AG04449 (cell line): ENCODE measurements around the gene MVB12A.

ENCODE experiments used
- CTCF ChIA-PET: fragments of 350-600 bp; formaldehyde crosslinking; extraction: SDS; loops from one replicate; lab custom pipeline; 2021; ENCODE audit warnings: antibody characterized with exemption; lab: Yijun Ruan, JAX
- POLR2A ChIA-PET: fragments of 400-600, 350-600 bp; formaldehyde crosslinking; extraction: SDS; loops from one replicate; lab custom pipeline; 2020; ENCODE audit warnings: antibody characterized with exemption, inconsistent platforms; lab: Yijun Ruan, JAX
- DNase-seq: peaks from one replicate; pipeline ENCODE4 v3.0.0-alpha.2; 2010; ENCODE audit warnings: low read depth, low spot score
- H3K4me3 ChIP-seq: 2 replicates; pipeline ENCODE4 v1.5.1; 2011; ENCODE audit warnings: low read depth, mild to moderate bottlenecking, control low read depth, low read length
- TF ChIP-seq, protein P1 (sequence below): IDR thresholded peaks from one replicate; pipeline ENCODE4 v1.5.1; 2011; ENCODE audit warnings: mild to moderate bottlenecking, moderate library complexity, low read length, control low read depth, inconsistent platforms; ENCODE audit not compliant: insufficient read depth; ENCODE audit errors: missing control alignments

The MVB12A gene

DNA sequence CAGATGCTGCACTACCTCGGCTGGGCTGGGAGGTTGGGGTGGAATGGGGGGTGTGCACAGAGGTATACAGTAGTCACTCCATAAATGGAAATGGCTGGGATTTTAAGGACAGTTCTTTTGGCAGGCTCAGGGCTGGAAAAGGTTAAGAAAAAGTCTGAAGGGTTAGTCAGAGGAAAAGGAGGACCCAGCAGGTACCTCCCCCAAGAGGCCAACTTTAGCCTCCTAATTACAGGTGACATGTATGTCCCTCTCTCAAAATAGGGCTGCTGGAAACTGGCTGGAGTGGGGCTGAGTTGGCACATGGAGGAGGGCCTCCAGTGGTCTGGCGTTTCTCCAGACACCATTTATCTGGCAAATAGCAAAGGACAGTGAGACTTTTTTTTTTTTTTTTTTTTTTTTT lies 26.8 kb upstream of the MVB12A start:
- no peak for DNase-seq
- H3K4me3 ChIP-seq, result no peak overlapping the region
- ChIA-PET POLR2A (no interaction called here), CTCF (interaction anchor here (0.7 to 9.7 kb wide), 5 partner anchors 12 to 300 kb away, joined by 3 to 103 read pairs (median 6); partner anchors contain the start of gene BST2)
- TF ChIP-seq, protein P1, sequence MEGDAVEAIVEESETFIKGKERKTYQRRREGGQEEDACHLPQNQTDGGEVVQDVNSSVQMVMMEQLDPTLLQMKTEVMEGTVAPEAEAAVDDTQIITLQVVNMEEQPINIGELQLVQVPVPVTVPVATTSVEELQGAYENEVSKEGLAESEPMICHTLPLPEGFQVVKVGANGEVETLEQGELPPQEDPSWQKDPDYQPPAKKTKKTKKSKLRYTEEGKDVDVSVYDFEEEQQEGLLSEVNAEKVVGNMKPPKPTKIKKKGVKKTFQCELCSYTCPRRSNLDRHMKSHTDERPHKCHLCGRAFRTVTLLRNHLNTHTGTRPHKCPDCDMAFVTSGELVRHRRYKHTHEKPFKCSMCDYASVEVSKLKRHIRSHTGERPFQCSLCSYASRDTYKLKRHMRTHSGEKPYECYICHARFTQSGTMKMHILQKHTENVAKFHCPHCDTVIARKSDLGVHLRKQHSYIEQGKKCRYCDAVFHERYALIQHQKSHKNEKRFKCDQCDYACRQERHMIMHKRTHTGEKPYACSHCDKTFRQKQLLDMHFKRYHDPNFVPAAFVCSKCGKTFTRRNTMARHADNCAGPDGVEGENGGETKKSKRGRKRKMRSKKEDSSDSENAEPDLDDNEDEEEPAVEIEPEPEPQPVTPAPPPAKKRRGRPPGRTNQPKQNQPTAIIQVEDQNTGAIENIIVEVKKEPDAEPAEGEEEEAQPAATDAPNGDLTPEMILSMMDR, result no peak

DNA sequence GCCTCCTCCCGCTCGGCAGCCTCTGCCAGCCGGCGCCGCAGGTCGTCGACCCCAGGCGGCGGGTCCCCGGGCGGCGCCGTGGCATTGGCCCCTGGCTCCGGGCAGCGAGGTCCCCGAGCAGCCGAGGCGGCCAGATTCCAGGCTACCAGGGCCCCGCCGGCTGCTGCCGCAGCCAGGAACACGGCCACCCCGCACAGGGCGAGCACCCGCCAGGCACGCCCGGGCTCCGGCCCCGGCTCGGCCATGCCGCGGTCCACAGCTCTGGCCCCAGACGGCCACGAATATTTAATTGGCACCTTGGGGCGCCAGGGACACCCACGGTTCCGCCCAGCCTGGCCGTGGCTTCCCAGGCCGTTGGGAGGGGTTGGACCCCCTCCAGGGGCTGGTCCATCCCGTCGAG lies 25.9 kb upstream of the MVB12A start, which contains the start of gene CCDC194:
TSS of gene CCDC194 (minus strand) at position 283 of the 400 bp plus-strand sequence. CDS start at position 245, 38 bp downstream.
- ChIA-PET POLR2A (no interaction called here), CTCF (interaction anchor here (0.7 to 2.8 kb wide), 11 partner anchors 10 to 461 kb away, joined by 3 to 12 read pairs (median 4); partner anchors contain the start of gene BST2)
- TF ChIP-seq, protein P1, result no peak
- no peak for DNase-seq
- H3K4me3 ChIP-seq, result no peak within 1 kb of the TSS

DNA sequence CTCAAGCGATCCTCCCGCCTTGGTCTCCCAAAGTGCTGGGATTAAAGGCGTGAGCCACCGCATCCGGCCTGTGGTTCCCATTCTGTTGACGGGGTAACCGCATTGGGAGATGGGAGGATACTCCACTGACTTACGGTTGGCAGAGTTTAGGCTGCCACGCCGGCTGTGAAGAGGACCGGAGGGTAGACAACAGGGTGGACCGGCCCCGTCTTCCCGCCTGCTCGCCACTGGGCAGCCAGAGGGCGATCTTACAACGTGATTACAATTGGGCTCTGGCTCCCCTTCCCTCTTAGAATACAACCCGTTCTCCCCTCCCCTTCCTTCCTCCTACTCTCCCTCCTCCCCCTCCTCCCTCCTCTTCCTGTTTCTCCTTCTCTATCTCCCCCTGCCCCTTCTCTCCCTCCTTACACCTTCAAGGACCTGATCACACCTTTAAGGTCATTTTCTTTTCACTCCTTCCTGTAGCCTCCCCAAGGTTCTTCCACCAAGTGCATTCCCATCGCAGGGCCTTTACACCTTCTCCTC lies 24.9 kb upstream of the MVB12A start:
- POLR2A ChIA-PET, result no interaction called here
- no peak for DNase-seq
- no peak overlapping the region for H3K4me3 ChIP-seq
- CTCF ChIA-PET, result interaction anchor here (0.7 to 2.8 kb wide), 7 partner anchors 8 to 460 kb away, joined by 3 to 12 read pairs (median 7); no protein-coding TSS in a partner anchor
- TF ChIP-seq, protein P1, result peak; percentile 68

DNA sequence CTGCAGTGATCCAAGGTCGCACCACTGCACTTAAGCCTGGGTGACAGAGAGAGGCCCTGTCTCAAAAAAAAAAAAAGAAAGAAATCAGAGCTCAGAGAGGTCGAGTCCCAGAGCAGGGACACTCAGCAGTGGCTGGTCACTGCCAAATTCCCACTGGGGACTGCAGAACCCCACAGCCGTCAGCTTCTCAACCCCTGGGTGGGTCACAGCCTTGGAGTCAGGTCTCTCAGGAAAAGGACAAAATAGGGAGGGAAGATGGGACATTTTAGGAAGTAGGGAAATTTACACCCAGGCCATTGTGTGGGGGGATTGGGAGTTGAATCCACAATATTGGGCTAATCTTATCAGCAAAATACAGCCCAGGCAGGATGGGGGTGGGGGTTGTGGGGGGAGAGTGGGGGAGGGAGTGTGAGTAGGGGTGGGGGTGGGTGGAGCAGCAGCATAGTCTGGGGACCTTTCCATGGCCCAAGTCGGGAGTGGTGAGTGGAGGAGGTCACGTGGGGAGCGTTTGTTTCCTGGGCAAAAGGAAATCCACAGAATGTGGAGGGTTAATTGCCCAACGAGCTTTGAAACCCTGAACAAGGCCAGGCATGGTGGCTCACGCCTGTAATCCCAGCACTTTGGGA lies 20.8 kb upstream of the MVB12A start:
- ChIA-PET CTCF (interaction anchor here (0.8 to 3.4 kb wide), 6 partner anchors 10 to 55 kb away, joined by 3 to 19 read pairs (median 3); partner anchors contain the start of gene PLVAP), POLR2A (no interaction called here)
- no peak for DNase-seq
- H3K4me3 ChIP-seq, result no peak overlapping the region
- TF ChIP-seq, protein P1, result no peak

DNA sequence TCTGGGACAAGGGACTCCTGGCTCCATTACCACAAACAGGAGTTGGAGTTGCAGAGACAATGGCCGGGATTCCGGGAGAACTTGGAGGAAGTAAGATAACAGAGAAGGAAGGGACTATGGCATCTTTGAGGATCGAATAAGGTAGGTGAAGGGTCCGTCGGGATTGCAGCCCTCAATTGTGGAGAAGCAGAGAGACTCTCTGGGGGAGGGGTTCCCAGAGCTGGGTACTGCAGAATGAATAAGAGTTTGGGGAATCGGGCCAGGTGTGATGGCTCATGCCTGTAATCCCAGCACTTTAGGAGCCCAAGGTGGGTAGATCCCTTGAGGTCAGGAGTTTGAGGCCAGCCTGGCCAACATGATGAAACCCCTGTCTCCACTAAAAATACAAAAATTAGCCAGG lies 18.2 kb upstream of the MVB12A start:
- POLR2A ChIA-PET, result no interaction called here
- no peak for DNase-seq
- CTCF ChIA-PET, result interaction anchor here (1.0 kb wide), 1 partner anchor 16 kb away, joined by 3 read pairs; no protein-coding TSS in a partner anchor
- TF ChIP-seq, protein P1, result no peak
- no peak overlapping the region for H3K4me3 ChIP-seq
